Activated T-cell treated with anti-CD3 and anti-CD28 coated beads, Interleukin-2, amount 50 U/mL, for 72 hours (primary cell): ENCODE data around the gene RDM1. TPM values are rescaled to one million over a fixed set of nuclear protein-coding genes. Genes with fewer than 3 reads are reported as not detected.

Source experiments
- ATAC-seq, 2 donors: fragments of 150-1000 bp; cut with Tn5 transposase; replicated peaks in 1 of 2; 2 replicates each; pipeline ENCODE4 v1.10.0; 2021; ENCODE audit warnings: moderate library complexity in 2 of 2, mild to moderate bottlenecking in 1 of 2
- DNase-seq, 2 donors: peaks; one replicate each; pipeline ENCODE4 v3.0.0; 2021 to 2022; ENCODE audit warnings: mixed read lengths in 1 of 2
- H3K27ac Mint-ChIP-seq: one replicate; pipeline ENCODE4 v1.8.0; 2022; ENCODE audit warnings: mild to moderate bottlenecking, moderate library complexity, mixed read lengths
- H3K27me3 Mint-ChIP-seq: one replicate; pipeline ENCODE4 v1.8.0; 2022; ENCODE audit warnings: low read depth, mixed read lengths
- H3K36me3 Mint-ChIP-seq, 2 donors: one replicate each; pipeline ENCODE4 v1.8.0; 2022; ENCODE audit warnings: mixed read lengths in 2 of 2, mild to moderate bottlenecking in 1 of 2; ENCODE audit not compliant: insufficient read depth in 2 of 2
- H3K4me1 Mint-ChIP-seq: one replicate; pipeline ENCODE4 v1.8.0; 2022; ENCODE audit warnings: low read depth, mixed read lengths
- H3K4me3 Mint-ChIP-seq, 2 donors: one replicate each; pipeline ENCODE4 v1.8.0; 2022; ENCODE audit warnings: mild to moderate bottlenecking in 2 of 2, mixed read lengths in 2 of 2, moderate library complexity in 2 of 2
- H3K9me3 Mint-ChIP-seq, 2 donors: one replicate each; pipeline ENCODE4 v1.8.0; 2022; ENCODE audit warnings: mixed read lengths in 2 of 2
- total RNA-seq, 2 donors: library from RNA; stranded (reverse); gene quantifications; one replicate each; pipeline ENCODE4 v1.2.3, GENCODE V29; 2022

The RDM1 gene, protein sequence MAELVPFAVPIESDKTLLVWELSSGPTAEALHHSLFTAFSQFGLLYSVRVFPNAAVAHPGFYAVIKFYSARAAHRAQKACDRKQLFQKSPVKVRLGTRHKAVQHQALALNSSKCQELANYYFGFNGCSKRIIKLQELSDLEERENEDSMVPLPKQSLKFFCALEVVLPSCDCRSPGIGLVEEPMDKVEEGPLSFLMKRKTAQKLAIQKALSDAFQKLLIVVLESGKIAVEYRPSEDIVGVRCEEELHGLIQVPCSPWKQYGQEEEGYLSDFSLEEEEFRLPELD
- total RNA-seq, result 1 to 10 TPM; 7.6 to 8.4 TPM

GRCh38 chr17:35930211-35931065 lies at the start of gene RDM1:
Gene RDM1, minus strand, starts transcription at chr17:35930773. Its CDS starts 46 bp downstream, at chr17:35930727.
- Mint-ChIP-seq H3K27ac (peak within 1 kb of the TSS; percentile 93), H3K27me3 (no peaks in the 10 kb centered on the region), H3K9me3 (no peaks in the 10 kb centered on the region), H3K4me1 (peaks cover 30% of the 10 kb centered on the region), H3K4me3 (peak within 1 kb of the TSS; percentile 84 to 89), H3K36me3 (no peaks in the 10 kb centered on the region)
- ATAC-seq (peak; percentile 98), DNase-seq (peak; percentile 90 to 92)

DNA sequence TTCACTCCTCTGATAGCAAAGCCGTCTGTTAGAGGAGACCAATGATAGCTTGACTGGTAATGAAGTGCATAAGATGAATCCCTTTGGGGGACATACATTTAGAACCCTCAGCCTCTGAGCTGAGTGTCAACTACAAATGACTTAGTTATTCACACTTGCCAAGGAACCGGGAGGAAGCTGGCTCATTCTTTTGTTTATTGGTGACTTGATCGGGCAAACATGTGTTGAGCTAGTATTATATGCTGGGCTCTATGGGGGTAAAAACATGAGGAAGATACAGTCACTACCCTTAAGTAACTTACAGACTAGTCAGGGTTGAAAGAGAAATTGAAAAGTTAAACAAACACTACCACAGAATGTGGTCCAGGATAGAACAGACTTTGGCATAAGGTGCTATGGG lies 47.8 kb upstream of the RDM1 start:
- no peak for ATAC-seq
- H3K36me3 Mint-ChIP-seq, result no peaks in the 10 kb centered on the region
- no peaks in the 10 kb centered on the region for H3K27me3 Mint-ChIP-seq
- H3K4me3 Mint-ChIP-seq, result no peak overlapping the region
- no peak overlapping the region for H3K27ac Mint-ChIP-seq
- no peak for DNase-seq
- no peaks in the 10 kb centered on the region for H3K4me1 Mint-ChIP-seq
- no peaks in the 10 kb centered on the region for H3K9me3 Mint-ChIP-seq

- Mint-ChIP-seq H3K27me3 (no peaks in the 10 kb centered on the region), H3K27ac (no peak overlapping the region), H3K4me1 (no peaks in the 10 kb centered on the region), H3K36me3 (no peaks in the 10 kb centered on the region), H3K9me3 (no peaks in the 10 kb centered on the region), H3K4me3 (no peak overlapping the region)
- ATAC-seq (no peak), DNase-seq (no peak)
These were observed 46.9 kb upstream of the RDM1 start for GRCh38 chr17:35977509-35977908.

- H3K4me3 Mint-ChIP-seq, result no peak overlapping the region
These were observed 43.0 kb upstream of the RDM1 start for GRCh38 chr17:35973333-35974260.

DNA sequence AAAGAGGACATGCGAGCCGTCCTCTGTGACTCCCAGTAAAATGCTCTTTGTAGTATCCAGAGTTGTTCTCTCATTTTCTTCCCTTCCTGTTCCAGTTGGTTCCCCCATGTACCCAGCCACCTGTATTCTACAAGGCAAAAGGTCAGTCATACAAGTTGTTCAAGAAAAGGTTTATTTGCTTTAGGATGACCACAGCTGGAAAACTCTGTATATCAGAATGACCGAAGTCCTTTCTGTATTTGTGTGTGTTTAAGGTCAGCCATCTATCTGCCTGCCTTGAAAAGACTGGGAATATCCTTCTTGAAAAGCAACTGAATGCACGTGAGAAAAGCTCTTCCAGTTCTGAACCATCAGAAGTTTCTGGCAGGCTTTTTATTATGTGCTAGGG lies 42.4 kb upstream of the RDM1 start:
- H3K27me3 Mint-ChIP-seq, result no peaks in the 10 kb centered on the region
- ATAC-seq, result no peak
- H3K4me1 Mint-ChIP-seq, result no peaks in the 10 kb centered on the region
- no peak overlapping the region for H3K27ac Mint-ChIP-seq
- no peak for DNase-seq
- no peaks in the 10 kb centered on the region for H3K36me3 Mint-ChIP-seq
- H3K9me3 Mint-ChIP-seq, result no peaks in the 10 kb centered on the region
- H3K4me3 Mint-ChIP-seq, result no peak overlapping the region

More at GRCh38 chr17:35973333-35974260, 43.0 kb upstream of the RDM1 start:
- H3K9me3 Mint-ChIP-seq, result no peaks in the 10 kb centered on the region
- DNase-seq, result no peak
- no peaks in the 10 kb centered on the region for H3K36me3 Mint-ChIP-seq
- no peaks in the 10 kb centered on the region for H3K4me1 Mint-ChIP-seq
- no peak overlapping the region for H3K27ac Mint-ChIP-seq
- H3K27me3 Mint-ChIP-seq, result no peaks in the 10 kb centered on the region
- ATAC-seq, result no peak

DNA sequence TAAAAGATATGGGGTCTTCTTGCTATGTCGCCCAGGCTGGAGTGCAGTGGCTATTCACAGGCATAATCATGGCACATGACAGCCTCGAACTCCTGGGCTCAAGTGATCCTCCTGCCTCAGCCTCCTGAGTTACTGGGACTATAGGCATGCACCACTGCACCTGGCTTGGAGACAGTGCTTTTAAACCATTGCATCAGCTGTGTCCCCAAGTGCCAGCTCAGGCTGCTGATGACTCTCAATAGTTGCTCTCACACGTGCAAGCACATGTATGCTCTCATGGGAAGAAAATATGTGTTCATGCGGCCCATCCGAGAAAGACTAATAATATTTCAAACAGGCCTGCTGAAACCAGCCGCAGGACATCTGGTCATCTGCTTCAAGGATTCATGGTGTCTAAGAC lies 42.0 kb upstream of the RDM1 start:
- no peaks in the 10 kb centered on the region for H3K4me1 Mint-ChIP-seq
- H3K27me3 Mint-ChIP-seq, result no peaks in the 10 kb centered on the region
- no peak overlapping the region for H3K4me3 Mint-ChIP-seq
- ATAC-seq (no peak), DNase-seq (no peak)
- no peak overlapping the region for H3K27ac Mint-ChIP-seq
- no peaks in the 10 kb centered on the region for H3K36me3 Mint-ChIP-seq
- H3K9me3 Mint-ChIP-seq, result no peaks in the 10 kb centered on the region

DNA sequence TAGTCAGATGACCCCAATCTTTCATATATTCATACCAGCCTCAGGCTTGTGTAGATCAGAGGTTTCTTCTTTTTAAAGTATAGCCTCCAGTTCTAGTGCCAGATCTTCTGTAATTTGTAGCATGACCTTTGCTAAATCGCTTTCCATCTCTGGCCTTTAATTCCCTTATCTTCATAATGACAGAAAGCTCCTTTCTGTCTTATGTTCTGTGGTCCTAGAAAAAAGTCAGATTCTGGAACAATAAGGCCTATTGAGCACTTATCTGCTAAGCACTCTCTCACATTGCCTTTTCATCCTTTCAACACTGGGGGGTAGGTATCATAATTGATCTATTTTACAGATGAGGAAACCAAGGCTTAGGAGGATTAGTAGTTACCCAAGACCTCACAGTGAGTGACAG lies 41.5 kb upstream of the RDM1 start:
- DNase-seq (no peak), ATAC-seq (no peak)
- Mint-ChIP-seq H3K27me3 (no peaks in the 10 kb centered on the region), H3K36me3 (no peaks in the 10 kb centered on the region), H3K27ac (no peak overlapping the region), H3K9me3 (no peaks in the 10 kb centered on the region), H3K4me1 (no peaks in the 10 kb centered on the region), H3K4me3 (no peak overlapping the region)

- no peak overlapping the region for H3K27ac Mint-ChIP-seq
- no peak overlapping the region for H3K4me3 Mint-ChIP-seq
- ATAC-seq (peak in 1 of 2 donors; percentile 54), DNase-seq (peak; percentile 63 to 75)
- no peaks in the 10 kb centered on the region for H3K27me3 Mint-ChIP-seq
- no peaks in the 10 kb centered on the region for H3K36me3 Mint-ChIP-seq
- H3K4me1 Mint-ChIP-seq, result no peaks in the 10 kb centered on the region
- no peaks in the 10 kb centered on the region for H3K9me3 Mint-ChIP-seq
These were observed 39.2 kb upstream of the RDM1 start for GRCh38 chr17:35969558-35970380.

- H3K27ac Mint-ChIP-seq, result no peak overlapping the region
- no peak for DNase-seq
- H3K4me3 Mint-ChIP-seq, result no peak overlapping the region
- no peaks in the 10 kb centered on the region for H3K36me3 Mint-ChIP-seq
- ATAC-seq, result no peak
- H3K4me1 Mint-ChIP-seq, result no peaks in the 10 kb centered on the region
- no peaks in the 10 kb centered on the region for H3K9me3 Mint-ChIP-seq
- no peaks in the 10 kb centered on the region for H3K27me3 Mint-ChIP-seq
These were observed 38.0 kb upstream of the RDM1 start for GRCh38 chr17:35968520-35969054.

GRCh38 chr17:35965272-35965671 lies 34.7 kb upstream of the RDM1 start:
- H3K36me3 Mint-ChIP-seq, result no peaks in the 10 kb centered on the region
- no peak for DNase-seq
- H3K27ac Mint-ChIP-seq, result no peak overlapping the region
- H3K27me3 Mint-ChIP-seq, result no peaks in the 10 kb centered on the region
- peak in 1 of 2 donors; percentile 62 for ATAC-seq
- H3K9me3 Mint-ChIP-seq, result no peaks in the 10 kb centered on the region
- no peaks in the 10 kb centered on the region for H3K4me1 Mint-ChIP-seq
- H3K4me3 Mint-ChIP-seq, result no peak overlapping the region

- Mint-ChIP-seq H3K9me3 (no peaks in the 10 kb centered on the region), H3K4me1 (no peaks in the 10 kb centered on the region), H3K27ac (peak overlapping the region; percentile 6), H3K4me3 (no peak overlapping the region), H3K27me3 (peaks cover 3% of the 10 kb centered on the region), H3K36me3 (no peaks in the 10 kb centered on the region)
- peak in 1 of 2 donors; percentile 26 for ATAC-seq
- DNase-seq, result no peak
These were observed 33.1 kb upstream of the RDM1 start for GRCh38 chr17:35963663-35964062.

- Mint-ChIP-seq H3K4me1 (no peaks in the 10 kb centered on the region), H3K36me3 (no peaks in the 10 kb centered on the region), H3K27ac (no peak overlapping the region), H3K27me3 (peaks cover 13% of the 10 kb centered on the region), H3K9me3 (peaks cover 1 to 3% of the 10 kb centered on the region in 2 donors), H3K4me3 (no peak overlapping the region)
- DNase-seq, result no peak
- no peak for ATAC-seq
These were observed 23.1 kb upstream of the RDM1 start for GRCh38 chr17:35953720-35954119.
